DND-41 (cell line): Measurements from ENCODE around the gene ABLIM3.

Experiments
- ATAC-seq: fragments of 200-7000 bp; cut with Tn5 transposase; 3 replicates; pipeline ENCODE4 v1.9.1; 2021; ENCODE audit warnings: low read depth; ENCODE audit not compliant: insufficient read depth
- DNase-seq: peaks from one replicate; pipeline ENCODE4 v3.0.0-alpha.2; 2020
- H2AFZ ChIP-seq: 2 replicates; pipeline ENCODE4 v1.6.0; 2012; ENCODE audit warnings: low read depth, low read length
- H3K27ac ChIP-seq: 2 replicates; pipeline ENCODE4 v1.5.1; 2012; ENCODE audit warnings: low read length, inconsistent platforms
- H3K27me3 ChIP-seq: fragments of 200-600 bp; sonication (generic); 2 replicates; pipeline ENCODE4 v1.6.0; 2012; ENCODE audit warnings: low read length, mild to moderate bottlenecking, inconsistent platforms; ENCODE audit not compliant: insufficient read depth, poor library complexity
- H3K36me3 ChIP-seq: 2 replicates; pipeline ENCODE4 v1.5.1; 2012; ENCODE audit warnings: low read length, inconsistent platforms; ENCODE audit not compliant: insufficient read depth
- H3K4me1 ChIP-seq: 2 replicates; pipeline ENCODE4 v1.5.1; 2012; ENCODE audit warnings: mild to moderate bottlenecking, low read length; ENCODE audit not compliant: insufficient read depth
- H3K4me2 ChIP-seq: 2 replicates; pipeline ENCODE4 v1.6.0; 2012; ENCODE audit warnings: mild to moderate bottlenecking, moderate library complexity, low read length, inconsistent platforms; ENCODE audit not compliant: insufficient read depth
- H3K4me3 ChIP-seq, 2 experiments: fragments of 200-600 bp in 1 of 2; shearing (Covaris generic) in 1 of 2; 2 replicates each; pipeline ENCODE4 v1.5.1; 2012 to 2016; ENCODE audit warnings: inconsistent platforms in 2 of 2, low read length in 2 of 2, mild to moderate bottlenecking in 2 of 2, low read depth in 1 of 2, moderate library complexity in 1 of 2
- H3K79me2 ChIP-seq: 2 replicates; pipeline ENCODE4 v1.6.0; 2012; ENCODE audit warnings: low read length, inconsistent platforms; ENCODE audit not compliant: insufficient read depth
- H3K9ac ChIP-seq: 2 replicates; pipeline ENCODE4 v1.6.0; 2012; ENCODE audit warnings: low read depth, mild to moderate bottlenecking, inconsistent platforms, low read length, moderate library complexity
- H3K9me3 ChIP-seq: 2 replicates; pipeline ENCODE4 v1.5.1; 2012; ENCODE audit warnings: low read length, moderate library complexity, mild to moderate bottlenecking, inconsistent platforms; ENCODE audit not compliant: insufficient read depth, severe bottlenecking
- H4K20me1 ChIP-seq: 2 replicates; pipeline ENCODE4 v1.6.0; 2012; ENCODE audit warnings: low read length; ENCODE audit not compliant: insufficient read depth
- EZH2 ChIP-seq: IDR thresholded peaks from 3 replicates; pipeline ENCODE4 v1.6.1; 2012; ENCODE audit warnings: borderline replicate concordance, low read depth, mild to moderate bottlenecking, moderate library complexity, low read length, inconsistent platforms; ENCODE audit not compliant: severe bottlenecking
- TF ChIP-seq, protein P1 (sequence below): IDR thresholded peaks from 2 replicates; pipeline ENCODE4 v1.5.1; 2012; ENCODE audit warnings: borderline replicate concordance, low read length, moderate library complexity, mild to moderate bottlenecking; ENCODE audit not compliant: poor library complexity, severe bottlenecking; ENCODE audit errors: extremely low read depth

The ABLIM3 gene

DNA sequence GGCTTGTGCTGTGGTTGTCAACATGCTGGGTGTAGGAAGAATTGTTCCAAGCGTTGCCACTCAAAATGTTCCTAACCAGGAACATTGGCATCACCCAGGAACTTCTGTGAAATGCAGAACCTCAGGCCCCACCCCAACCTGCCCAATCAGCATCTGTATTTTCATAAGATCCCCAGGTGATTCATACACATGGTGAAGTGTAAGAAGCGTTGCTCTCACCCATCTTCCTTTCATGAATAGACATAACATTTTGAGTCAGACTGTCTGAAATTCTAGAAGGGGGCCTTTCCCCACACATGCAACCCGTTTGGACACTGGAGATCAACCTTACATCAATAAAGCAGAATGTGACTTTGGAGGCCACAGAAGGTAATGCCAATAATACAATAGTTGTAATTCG is 121.0 kb downstream of the ABLIM3 start:
- TF ChIP-seq, protein P1, sequence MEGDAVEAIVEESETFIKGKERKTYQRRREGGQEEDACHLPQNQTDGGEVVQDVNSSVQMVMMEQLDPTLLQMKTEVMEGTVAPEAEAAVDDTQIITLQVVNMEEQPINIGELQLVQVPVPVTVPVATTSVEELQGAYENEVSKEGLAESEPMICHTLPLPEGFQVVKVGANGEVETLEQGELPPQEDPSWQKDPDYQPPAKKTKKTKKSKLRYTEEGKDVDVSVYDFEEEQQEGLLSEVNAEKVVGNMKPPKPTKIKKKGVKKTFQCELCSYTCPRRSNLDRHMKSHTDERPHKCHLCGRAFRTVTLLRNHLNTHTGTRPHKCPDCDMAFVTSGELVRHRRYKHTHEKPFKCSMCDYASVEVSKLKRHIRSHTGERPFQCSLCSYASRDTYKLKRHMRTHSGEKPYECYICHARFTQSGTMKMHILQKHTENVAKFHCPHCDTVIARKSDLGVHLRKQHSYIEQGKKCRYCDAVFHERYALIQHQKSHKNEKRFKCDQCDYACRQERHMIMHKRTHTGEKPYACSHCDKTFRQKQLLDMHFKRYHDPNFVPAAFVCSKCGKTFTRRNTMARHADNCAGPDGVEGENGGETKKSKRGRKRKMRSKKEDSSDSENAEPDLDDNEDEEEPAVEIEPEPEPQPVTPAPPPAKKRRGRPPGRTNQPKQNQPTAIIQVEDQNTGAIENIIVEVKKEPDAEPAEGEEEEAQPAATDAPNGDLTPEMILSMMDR = no peak
- no peaks in the 10 kb centered on the region for H3K36me3 ChIP-seq

DNA sequence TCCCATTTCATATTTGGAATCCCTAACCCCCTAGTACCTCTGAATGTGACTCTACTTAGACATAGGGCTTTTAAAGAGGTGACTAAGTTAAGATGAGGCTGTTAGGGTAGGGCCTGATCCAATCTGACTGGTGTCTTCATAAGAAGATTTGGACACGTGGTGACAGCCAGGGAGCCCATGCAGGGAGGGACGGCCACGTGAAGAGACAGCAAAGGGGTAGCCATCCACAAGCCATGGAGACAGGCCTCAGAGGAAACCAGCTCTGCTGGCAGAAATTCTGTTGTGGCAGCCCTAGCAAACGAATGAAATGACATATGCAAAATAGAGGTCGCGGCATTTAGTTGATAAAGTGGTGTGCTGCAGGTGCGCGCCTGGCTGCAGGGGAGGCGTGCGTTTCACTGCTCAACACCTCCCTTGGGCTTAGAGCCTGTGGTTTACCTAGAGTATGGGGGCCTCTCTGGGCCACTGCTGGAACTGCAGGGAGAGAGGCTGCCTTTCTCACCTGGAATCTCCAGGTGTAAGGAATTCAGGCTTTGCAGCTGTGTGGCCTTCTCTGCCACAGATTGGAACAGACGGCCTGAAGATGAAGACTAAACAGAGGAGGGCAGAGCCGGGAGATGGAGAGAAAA is 123.3 kb downstream of the ABLIM3 start:
- Histone ChIP-seq H3K9me3 (peaks cover 9% of the 10 kb centered on the region), H3K4me2 (no peak overlapping the region), H4K20me1 (no peaks in the 10 kb centered on the region), H3K36me3 (no peaks in the 10 kb centered on the region), H2AFZ (no peak overlapping the region), H3K27me3 (no peaks in the 10 kb centered on the region), H3K4me3 (no peak overlapping the region), H3K79me2 (no peaks in the 10 kb centered on the region), H3K9ac (no peak overlapping the region), H3K4me1 (no peaks in the 10 kb centered on the region), H3K27ac (no peak overlapping the region)
- TF ChIP-seq, protein P1 = peak; percentile 40
- no peak for TF ChIP-seq EZH2
- ATAC-seq (no peak), DNase-seq (no peak)

More for the DNA sequence above, 121.0 kb downstream of the ABLIM3 start:
- no peak overlapping the region for H3K4me3 ChIP-seq
- ATAC-seq (no peak), DNase-seq (no peak)
- H3K4me2 ChIP-seq = no peak overlapping the region
- no peak overlapping the region for H3K27ac ChIP-seq
- no peaks in the 10 kb centered on the region for H3K27me3 ChIP-seq
- no peaks in the 10 kb centered on the region for H3K79me2 ChIP-seq
- no peaks in the 10 kb centered on the region for H3K9me3 ChIP-seq
- H3K4me1 ChIP-seq = no peaks in the 10 kb centered on the region
- H4K20me1 ChIP-seq = no peaks in the 10 kb centered on the region
- no peak overlapping the region for H2AFZ ChIP-seq
- H3K9ac ChIP-seq = no peak overlapping the region

- Histone ChIP-seq H3K4me1 (no peaks in the 10 kb centered on the region), H3K9me3 (peaks cover 9% of the 10 kb centered on the region), H3K79me2 (no peaks in the 10 kb centered on the region), H3K27ac (no peak overlapping the region), H3K36me3 (no peaks in the 10 kb centered on the region), H3K9ac (no peak overlapping the region), H3K4me2 (no peak overlapping the region), H2AFZ (no peak overlapping the region), H4K20me1 (no peaks in the 10 kb centered on the region), H3K27me3 (no peaks in the 10 kb centered on the region), H3K4me3 (no peak overlapping the region)
- TF ChIP-seq, protein P1 = no peak
- no peak for TF ChIP-seq EZH2
- DNase-seq = no peak
- no peak for ATAC-seq
Observed at GRCh38 chr5:149265068-149265465, 123.8 kb downstream of the ABLIM3 start.

- no peak overlapping the region for H3K4me2 ChIP-seq
- TF ChIP-seq, protein P1 = peak; percentile 17
- no peak for TF ChIP-seq EZH2
- DNase-seq (no peak), ATAC-seq (no peak)
- H3K9ac ChIP-seq = no peak overlapping the region
- no peaks in the 10 kb centered on the region for H4K20me1 ChIP-seq
- no peaks in the 10 kb centered on the region for H3K36me3 ChIP-seq
- no peaks in the 10 kb centered on the region for H3K27me3 ChIP-seq
- H3K4me3 ChIP-seq = no peak overlapping the region
- no peaks in the 10 kb centered on the region for H3K79me2 ChIP-seq
- H3K4me1 ChIP-seq = no peaks in the 10 kb centered on the region
- peaks cover 9% of the 10 kb centered on the region for H3K9me3 ChIP-seq
- no peak overlapping the region for H3K27ac ChIP-seq
- no peak overlapping the region for H2AFZ ChIP-seq
Observed at GRCh38 chr5:149265597-149265996, 124.3 kb downstream of the ABLIM3 start.
